ENCODE measurements around the gene MARCHF9.

MARCHF9 gene

GRCh38 chr12:57777911-57778310, 23.0 kb downstream of the MARCHF9 start:
- H3K27ac ChIP-seq = no peak overlapping the region
- no peak for TF ChIP-seq CTCF (IDR thresholded peaks at IDR 0.05)
- TF ChIP-seq ZFX (IDR thresholded peaks at IDR 0.05; ENCODE audit: borderline replicate concordance) = no peak

- TF ChIP-seq ZFX (IDR thresholded peaks at IDR 0.05; ENCODE audit: borderline replicate concordance) (no peak), CTCF (IDR thresholded peaks at IDR 0.05) (no peak)
- no peak overlapping the region for H3K27ac ChIP-seq
Observed at GRCh38 chr12:57779736-57780135, 24.8 kb downstream of the MARCHF9 start.

- no peak overlapping the region for H3K27ac ChIP-seq
- TF ChIP-seq CTCF (IDR thresholded peaks at IDR 0.05) = no peak
- no peak for TF ChIP-seq ZFX (IDR thresholded peaks at IDR 0.05; ENCODE audit: borderline replicate concordance)
Observed at GRCh38 chr12:57780284-57780897, 25.5 kb downstream of the MARCHF9 start.

- H3K27ac ChIP-seq = no peak overlapping the region
- TF ChIP-seq CTCF (IDR thresholded peaks at IDR 0.05) = no peak
- TF ChIP-seq ZFX (IDR thresholded peaks at IDR 0.05; ENCODE audit: borderline replicate concordance) = no peak
Observed at GRCh38 chr12:57781244-57781643, 26.3 kb downstream of the MARCHF9 start.

- TF ChIP-seq CTCF (IDR thresholded peaks at IDR 0.05) (no peak), ZFX (IDR thresholded peaks at IDR 0.05; ENCODE audit: borderline replicate concordance) (no peak)
- H3K27ac ChIP-seq = peak overlapping the region; percentile 59; the same call in 1 of the 2 replicates
Observed at GRCh38 chr12:57781801-57782200, 26.9 kb downstream of the MARCHF9 start.

GRCh38 chr12:57782243-57782607, 27.3 kb downstream of the MARCHF9 start:
- TF ChIP-seq ZFX (IDR thresholded peaks at IDR 0.05; ENCODE audit: borderline replicate concordance) (no peak), CTCF (IDR thresholded peaks at IDR 0.05) (no peak)
- peak overlapping the region; percentile 59; the same call in 1 of the 2 replicates for H3K27ac ChIP-seq

GRCh38 chr12:57782608-57783465, 27.9 kb downstream of the MARCHF9 start, which contains the start of gene TSFM:
Gene TSFM (plus strand): TSS chr12:57782787. CDS start chr12:57782802, 15 bp downstream.
- TF ChIP-seq CTCF (IDR thresholded peaks at IDR 0.05) = peak; percentile 99
- TF ChIP-seq ZFX (IDR thresholded peaks at IDR 0.05; ENCODE audit: borderline replicate concordance) = no peak
- peak within 1 kb of the TSS; percentile 59 for H3K27ac ChIP-seq
